GM23338 (cell line): ENCODE results near the gene S1PR3. TPM values are rescaled to one million over a fixed set of nuclear protein-coding genes. Genes with fewer than 3 reads are reported as not detected.

Experiments used
- ATAC-seq: fragments of 200-7000 bp; cut with Tn5 transposase; 3 replicates; pipeline ENCODE4 v1.9.1; 2020
- DNase-seq: peaks from one replicate; pipeline ENCODE4 v3.0.0-alpha.2; 2015; ENCODE audit warnings: low spot score
- H2AFZ ChIP-seq: fragments of 200-600 bp; sonication (generic); 2 replicates; pipeline ENCODE4 v1.8.0; 2016; ENCODE audit warnings: antibody characterized with exemption, mild to moderate bottlenecking, moderate library complexity
- H3F3A ChIP-seq: fragments of 200-600 bp; sonication (generic); replicated peaks from 2 replicates; pipeline ENCODE4 v1.8.0; 2017; ENCODE audit warnings: antibody characterized with exemption, mixed run types, low read depth
- H3K27ac ChIP-seq: fragments of 200-600 bp; sonication (generic); 2 replicates; pipeline ENCODE4 v1.6.1; 2016; ENCODE audit warnings: low read depth
- H3K27me3 ChIP-seq: fragments of 200-600 bp; sonication (generic); 2 replicates; pipeline ENCODE4 v1.8.0; 2016; ENCODE audit warnings: mild to moderate bottlenecking, mixed run types, moderate library complexity; ENCODE audit not compliant: insufficient read depth
- H3K36me3 ChIP-seq: fragments of 200-600 bp; sonication (generic); 2 replicates; pipeline ENCODE4 v1.8.0; 2016; ENCODE audit warnings: mild to moderate bottlenecking; ENCODE audit not compliant: insufficient read depth
- H3K4me1 ChIP-seq: fragments of 200-600 bp; sonication (generic); 2 replicates; pipeline ENCODE4 v1.8.0; 2016; ENCODE audit warnings: mild to moderate bottlenecking, moderate library complexity; ENCODE audit not compliant: insufficient read depth
- H3K4me2 ChIP-seq: fragments of 200-600 bp; sonication (generic); 2 replicates; pipeline ENCODE4 v1.7.1; 2017; ENCODE audit warnings: mixed run types
- H3K4me3 ChIP-seq: fragments of 200-600 bp; sonication (generic); 2 replicates; pipeline ENCODE4 v1.6.1; 2016; ENCODE audit warnings: mixed run types
- H3K79me2 ChIP-seq: fragments of 200-600 bp; sonication (generic); replicated peaks from 2 replicates; pipeline ENCODE4 v1.8.0; 2017; ENCODE audit warnings: mild to moderate bottlenecking; ENCODE audit not compliant: insufficient read depth
- H3K9me2 ChIP-seq: fragments of 200-600 bp; sonication (generic); 2 replicates; pipeline ENCODE4 v1.8.0; 2017; ENCODE audit not compliant: insufficient read depth
- H4K20me1 ChIP-seq: fragments of 200-600 bp; sonication (generic); replicated peaks from 2 replicates; pipeline ENCODE4 v1.8.0; 2017; ENCODE audit warnings: mild to moderate bottlenecking; ENCODE audit not compliant: insufficient read depth
- H3K27ac Mint-ChIP-seq: 2 replicates; pipeline ENCODE4 v1.8.0; 2020; ENCODE audit warnings: inconsistent platforms, mild to moderate bottlenecking, moderate library complexity, mixed read lengths
- H3K27me3 Mint-ChIP-seq: 3 replicates; pipeline ENCODE4 v1.8.0; 2022; ENCODE audit warnings: low read depth, mild to moderate bottlenecking, moderate library complexity, mixed read lengths, inconsistent platforms; ENCODE audit not compliant: insufficient read depth, poor library complexity
- H3K36me3 Mint-ChIP-seq: 3 replicates; pipeline ENCODE4 v1.8.0; 2021; ENCODE audit warnings: low read depth, mild to moderate bottlenecking, inconsistent platforms, moderate library complexity, mixed read lengths
- H3K4me1 Mint-ChIP-seq: 3 replicates; pipeline ENCODE4 v1.8.0; 2020; ENCODE audit warnings: mild to moderate bottlenecking, inconsistent platforms, mixed read lengths
- H3K4me3 Mint-ChIP-seq: 3 replicates; pipeline ENCODE4 v1.8.0; 2021; ENCODE audit warnings: moderate library complexity, mild to moderate bottlenecking, inconsistent platforms, mixed read lengths
- H3K9me3 Mint-ChIP-seq: 3 replicates; pipeline ENCODE4 v1.8.0; 2020; ENCODE audit warnings: moderate library complexity, mild to moderate bottlenecking, inconsistent platforms, mixed read lengths
- CREB1 ChIP-seq: fragments of 250-450 bp; sonication (Bioruptor Pico); IDR thresholded peaks from 2 replicates; pipeline ENCODE4 v1.5.0; 2020; ENCODE audit warnings: low read depth, mild to moderate bottlenecking, moderate library complexity
- CTCF ChIP-seq, 2 experiments: fragments of 200-600 bp in 1 of 2; sonication (generic) in 1 of 2; conservative IDR thresholded peaks; 2 replicates each; pipeline versions ENCODE4 v1.5.1 to v1.6.1; 2016 to 2017; ENCODE audit warnings: antibody characterized with exemption in 2 of 2, low read depth in 2 of 2, mild to moderate bottlenecking in 2 of 2, moderate library complexity in 1 of 2
- ETS1 ChIP-seq: IDR thresholded peaks from 2 replicates; pipeline ENCODE4 v1.6.1; 2016; ENCODE audit warnings: antibody characterized with exemption
- EZH2 ChIP-seq: fragments of 200-600 bp; sonication (generic); IDR thresholded peaks from one replicate; pipeline ENCODE4 v1.8.0; 2017; ENCODE audit warnings: antibody characterized with exemption, mild to moderate bottlenecking, low read depth; ENCODE audit not compliant: unreplicated experiment
- EZH2phosphoT487 ChIP-seq: fragments of 200-600 bp; sonication (generic); IDR thresholded peaks from one replicate; pipeline ENCODE4 v1.8.1; 2018; ENCODE audit warnings: antibody characterized with exemption; ENCODE audit not compliant: unreplicated experiment
- JUNB ChIP-seq: IDR thresholded peaks from one replicate; pipeline ENCODE4 v1.6.1; 2016; ENCODE audit warnings: antibody characterized with exemption; ENCODE audit not compliant: unreplicated experiment
- NANOG ChIP-seq: IDR thresholded peaks from 2 replicates; pipeline ENCODE4 v1.6.1; 2016; ENCODE audit warnings: antibody characterized with exemption, borderline replicate concordance
- POLR2AphosphoS5 ChIP-seq: IDR thresholded peaks from 2 replicates; pipeline ENCODE4 v1.6.1; 2016; ENCODE audit warnings: antibody characterized with exemption, low read depth
- REST ChIP-seq: IDR thresholded peaks from one replicate; pipeline ENCODE4 v1.6.1; 2018; ENCODE audit warnings: antibody characterized with exemption; ENCODE audit not compliant: unreplicated experiment
- STAT1 ChIP-seq: IDR thresholded peaks from one replicate; pipeline ENCODE4 v1.6.1; 2016; ENCODE audit warnings: antibody characterized with exemption; ENCODE audit not compliant: unreplicated experiment
- ZNF114 ChIP-seq: fragments of 250-450 bp; sonication (Bioruptor Pico); IDR thresholded peaks from 2 replicates; pipeline ENCODE4 v1.5.0; 2020; ENCODE audit warnings: mild to moderate bottlenecking, moderate library complexity
- ZNF331 ChIP-seq: fragments of 250-450 bp; sonication (Bioruptor Pico); IDR thresholded peaks from 2 replicates; pipeline ENCODE4 v1.5.0; 2020; ENCODE audit warnings: low read depth, mild to moderate bottlenecking, moderate library complexity
- ZNF462 ChIP-seq: fragments of 250-450 bp; sonication (Bioruptor Pico); IDR thresholded peaks from 2 replicates; pipeline ENCODE4 v1.5.0; 2020; ENCODE audit warnings: mild to moderate bottlenecking, moderate library complexity
- polyA plus RNA-seq: library from polyadenylated mRNA; unstranded; fragments of >200 nt; fragmentation: Nextera tagmentation; extraction: Ambion mirVana; gene quantifications from 2 replicates; pipeline ENCODE4 v1.2.1, GENCODE V29; 2016
- total RNA-seq: library from RNA; depleted of rRNA; stranded (reverse); fragments of >200 nt; shearing (Covaris generic); gene quantifications from 2 replicates; pipeline ENCODE4 v1.2.3, GENCODE V29; 2014

Gene S1PR3
- total and polyA plus RNA-seq, 2 experiments from 2014 or later, result 2.1 to 7.6 TPM

GRCh38 chr9:88980740-88981203 is 10.5 kb upstream of the S1PR3 start:
- peaks cover 4% of the 10 kb centered on the region for H3K27me3 Mint-ChIP-seq
- H2AFZ ChIP-seq, result no peak overlapping the region
- no peaks in the 10 kb centered on the region for H3K36me3 ChIP-seq
- no peak overlapping the region for H3K4me3 ChIP-seq
- H3K27ac Mint-ChIP-seq, result no peak overlapping the region
- no peaks in the 10 kb centered on the region for H3K27me3 ChIP-seq
- DNase-seq (no peak), ATAC-seq (no peak)
- H3K4me1 Mint-ChIP-seq, result peaks cover 6% of the 10 kb centered on the region; the same call in 2 of the 3 replicates
- H3K9me2 ChIP-seq, result 0 out of 2 replicates have a peak, but pooled peaks cover 3% of the 10 kb centered on the region
- H3K4me1 ChIP-seq, result no peaks in the 10 kb centered on the region
- H3K4me3 Mint-ChIP-seq, result no peak overlapping the region
- H3K27ac ChIP-seq, result no peak overlapping the region
- H3K79me2 ChIP-seq, result no peaks in the 10 kb centered on the region
- no peaks in the 10 kb centered on the region for H3F3A ChIP-seq
- H3K36me3 Mint-ChIP-seq, result peaks cover 7% of the 10 kb centered on the region; the same call in 2 of the 3 replicates
- no peaks in the 10 kb centered on the region for H4K20me1 ChIP-seq
- no peak overlapping the region for H3K4me2 ChIP-seq
- no peak for TF ChIP-seq ZNF331 (CRISPR knock-in tag)
- TF ChIP-seq POLR2AphosphoS5, result no peak
- no peak for TF ChIP-seq REST
- TF ChIP-seq CTCF (conservative IDR thresholded peaks at IDR 0.05; ENCODE audit: low read depth in 2 of 2), result no peak
- no peak for TF ChIP-seq ZNF114 (CRISPR knock-in tag)
- TF ChIP-seq EZH2phosphoT487, result no peak
- TF ChIP-seq JUNB, result no peak
- TF ChIP-seq ETS1, result no peak
- no peak for TF ChIP-seq NANOG
- TF ChIP-seq EZH2, result no peak
- no peak for TF ChIP-seq ZNF462 (CRISPR knock-in tag)
- TF ChIP-seq STAT1, result no peak
- TF ChIP-seq CREB1 (CRISPR knock-in tag), result no peak
- H3K9me3 Mint-ChIP-seq, result peaks cover 19% of the 10 kb centered on the region
